Ishikawa (cell line): ENCODE data around the gene METRNL.
A peak's percentile ranks its signal among the peaks of the same experiment; 100 is the strongest.

Experiments
- CEBPB ChIP-seq: IDR thresholded peaks from 2 replicates; pipeline ENCODE4 v1.6.1; 2012
- CREB1 ChIP-seq: IDR thresholded peaks from 2 replicates; pipeline ENCODE4 v1.6.1; 2012; ENCODE audit warnings: low read depth
- EGR1 ChIP-seq: IDR thresholded peaks from 2 replicates; pipeline ENCODE4 v1.6.1; 2012
- EP300 ChIP-seq: IDR thresholded peaks from 2 replicates; pipeline ENCODE4 v1.6.1; 2012; ENCODE audit warnings: borderline replicate concordance
- FOXM1 ChIP-seq: IDR thresholded peaks from 2 replicates; pipeline ENCODE4 v1.6.1; 2012; ENCODE audit warnings: low read depth, borderline replicate concordance
- MAX ChIP-seq: IDR thresholded peaks from 2 replicates; pipeline ENCODE4 v1.6.1; 2012
- NFIC ChIP-seq: IDR thresholded peaks from 2 replicates; pipeline ENCODE4 v1.6.1; 2012
- RAD21 ChIP-seq: IDR thresholded peaks from 2 replicates; pipeline ENCODE4 v1.6.1; 2012; ENCODE audit warnings: low read depth
- REST ChIP-seq: IDR thresholded peaks from 2 replicates; pipeline ENCODE4 v1.6.1; 2012; ENCODE audit warnings: low read depth, mild to moderate bottlenecking
- TAF1 ChIP-seq: IDR thresholded peaks from 2 replicates; pipeline ENCODE4 v1.6.1; 2012; ENCODE audit warnings: low read depth, mild to moderate bottlenecking
- TCF12 ChIP-seq: IDR thresholded peaks from 2 replicates; pipeline ENCODE4 v1.6.1; 2012; ENCODE audit warnings: low read depth
- TEAD4 ChIP-seq: IDR thresholded peaks from 2 replicates; pipeline ENCODE4 v1.6.1; 2012
- USF1 ChIP-seq: IDR thresholded peaks from 2 replicates; pipeline ENCODE4 v1.6.1; 2012
- YY1 ChIP-seq: IDR thresholded peaks from 2 replicates; pipeline ENCODE4 v1.6.1; 2012; ENCODE audit warnings: low read depth
- ZBTB7A ChIP-seq: IDR thresholded peaks from 2 replicates; pipeline ENCODE4 v1.6.1; 2012; ENCODE audit warnings: low read depth

The METRNL gene

GRCh38 chr17:83042522-83043158, 36.8 kb upstream of the METRNL start:
- no peak for TF ChIP-seq REST
- no peak for TF ChIP-seq EP300
- TF ChIP-seq MAX, result no peak
- no peak for TF ChIP-seq EGR1
- no peak for TF ChIP-seq NFIC

GRCh38 chr17:83046448-83047181, 32.8 kb upstream of the METRNL start:
- TF ChIP-seq RAD21, result no peak

- TF ChIP-seq NFIC (no peak), EGR1 (no peak), TCF12 (no peak), CEBPB (no peak), TAF1 (no peak), RAD21 (no peak), TEAD4 (no peak), ZBTB7A (no peak), FOXM1 (no peak), MAX (no peak), REST (no peak), USF1 (no peak), EP300 (no peak), CREB1 (no peak), YY1 (no peak)
These were observed 32.3 kb upstream of the METRNL start for GRCh38 chr17:83047182-83047478.

GRCh38 chr17:83050651-83051395, 28.6 kb upstream of the METRNL start:
- no peak for TF ChIP-seq CEBPB
- peak; percentile 80; the same call in 1 of the 2 replicates for TF ChIP-seq TCF12
- no peak for TF ChIP-seq REST
- peak; percentile 96 for TF ChIP-seq EGR1
- TF ChIP-seq EP300, result no peak
- no peak; the same call in 1 of the 2 replicates for TF ChIP-seq TAF1
- TF ChIP-seq USF1, result peak; percentile 49; the same call in 1 of the 2 replicates
- TF ChIP-seq CREB1, result no peak
